Keratinocyte (primary cell): Measurements from ENCODE around the gene SELENOF. TPM values are rescaled to one million over a fixed set of nuclear protein-coding genes. Genes with fewer than 3 reads are reported as not detected.
A peak's percentile ranks its signal among the peaks of the same experiment; 100 is the strongest.

Experiments used
- DNase-seq: peaks from one replicate; pipeline ENCODE4 v3.0.0-alpha.2; 2011; ENCODE audit warnings: low read depth, missing footprints, low spot score
- FAIRE-seq: peaks from 2 replicates; lab custom pipeline; 2011; peaks lifted over from hg19 to GRCh38; lab: Jason Lieb, UNC
- H2AFZ ChIP-seq: 2 replicates; pipeline ENCODE4 v1.6.0; 2012; ENCODE audit warnings: low read length, control low read depth, inconsistent platforms; ENCODE audit not compliant: control insufficient read depth
- H3K27ac ChIP-seq: 2 replicates; pipeline ENCODE4 v1.5.1; 2011; ENCODE audit warnings: low read length; ENCODE audit not compliant: control insufficient read depth, insufficient read depth
- H3K27me3 ChIP-seq: 3 replicates; pipeline ENCODE4 v1.6.0; 2011; ENCODE audit warnings: low read length; ENCODE audit not compliant: control insufficient read depth, insufficient read depth; ENCODE audit errors: extremely low read depth
- H3K36me3 ChIP-seq, 2 experiments: 2 replicates in 1 of 2; 3 replicates in 1 of 2; pipeline ENCODE4 v1.5.1; 2011; ENCODE audit warnings: low read length in 2 of 2, mild to moderate bottlenecking in 1 of 2; ENCODE audit not compliant: control insufficient read depth in 2 of 2, insufficient read depth in 2 of 2; ENCODE audit errors: extremely low read depth in 1 of 2
- H3K4me1 ChIP-seq: 3 replicates; pipeline ENCODE4 v1.5.1; 2011; ENCODE audit warnings: low read length; ENCODE audit not compliant: control insufficient read depth, insufficient read depth; ENCODE audit errors: extremely low read depth
- H3K4me2 ChIP-seq: 3 replicates; pipeline ENCODE4 v1.6.0; 2011; ENCODE audit warnings: low read depth, low read length; ENCODE audit not compliant: control insufficient read depth, insufficient read depth; ENCODE audit errors: extremely low read depth
- H3K4me3 ChIP-seq, 3 experiments: fragments of 200-600 bp in 1 of 3; sonication (generic) in 1 of 3; 2 replicates in 2 of 3; 3 replicates in 1 of 3; pipeline ENCODE4 v1.5.1; 2011 to 2016; ENCODE audit warnings: low read length in 3 of 3, mild to moderate bottlenecking in 3 of 3, control low read depth in 2 of 3, inconsistent platforms in 1 of 3, low read depth in 1 of 3, mixed read lengths in 1 of 3, mixed run types in 1 of 3, moderate library complexity in 1 of 3; ENCODE audit not compliant: control insufficient read depth in 2 of 3, insufficient read depth in 2 of 3; ENCODE audit errors: extremely low read depth in 1 of 3
- H3K79me2 ChIP-seq: 2 replicates; pipeline ENCODE4 v1.6.0; 2012; ENCODE audit warnings: low read length; ENCODE audit not compliant: control insufficient read depth, insufficient read depth
- H3K9ac ChIP-seq: 3 replicates; pipeline ENCODE4 v1.6.0; 2011; ENCODE audit warnings: low read length; ENCODE audit not compliant: control insufficient read depth, insufficient read depth; ENCODE audit errors: extremely low read depth
- H3K9me1 ChIP-seq: 3 replicates; pipeline ENCODE4 v1.6.0; 2011; ENCODE audit warnings: low read length; ENCODE audit not compliant: control insufficient read depth, insufficient read depth; ENCODE audit errors: extremely low read depth
- H3K9me3 ChIP-seq: 2 replicates; pipeline ENCODE4 v1.5.1; 2012; ENCODE audit warnings: low read depth, low read length; ENCODE audit not compliant: control insufficient read depth
- H4K20me1 ChIP-seq: 3 replicates; pipeline ENCODE4 v1.6.0; 2011; ENCODE audit warnings: low read length; ENCODE audit not compliant: control insufficient read depth, insufficient read depth; ENCODE audit errors: extremely low read depth
- EZH2 ChIP-seq: IDR thresholded peaks from one replicate; pipeline ENCODE4 v1.6.1; 2012; ENCODE audit warnings: inconsistent platforms, mild to moderate bottlenecking, low read length, moderate library complexity
- dilution Hi-C: fragments of 300-500 bp; cut with MboI; formaldehyde crosslinking; loops from one replicate; pipeline ENCODE4 v1.7.0; 2020; ENCODE audit warnings: low sequenced_read_pairs; ENCODE audit not compliant: extremely low pct_ligation_motif_present
- polyA minus RNA-seq, 3 experiments: library from RNA; depleted of rRNA, polyadenylated mRNA; stranded (reverse); fragments of >200 nt; gene quantifications; 1 replicate in 1 of 3; 2 replicates in 1 of 3; 3 replicates in 1 of 3; pipeline ENCODE4 v1.2.3, GENCODE V29; 2011
- polyA plus RNA-seq, 5 experiments: library from polyadenylated mRNA; depleted of rRNA in 3 of 5; stranded (reverse) in 3 of 5; stranded (forward) in 1 of 5; unstranded in 1 of 5; fragments of >200 nt; gene quantifications; 1 replicate in 1 of 5; 2 replicates in 3 of 5; 3 replicates in 1 of 5; pipeline versions ENCODE4 v1.2.1 to v1.2.3, GENCODE V29; 2011 to 2012; ENCODE audit warnings: missing spikeins in 2 of 5, low read depth in 1 of 5, low replicate concordance in 1 of 5
- TF ChIP-seq, protein P1 (sequence below), 3 experiments: IDR thresholded peaks in 1 of 3; conservative IDR thresholded peaks in 1 of 3; optimal IDR thresholded peaks in 1 of 3; 2 replicates in 2 of 3; 3 replicates in 1 of 3; pipeline versions ENCODE3 to v1.5.1; 2011; ENCODE audit warnings: low read length in 3 of 3, mild to moderate bottlenecking in 3 of 3, moderate library complexity in 2 of 3, control low read depth in 1 of 3, inconsistent platforms in 1 of 3; ENCODE audit not compliant: insufficient read depth in 2 of 3; ENCODE audit errors: extremely low read depth in 1 of 3

Gene SELENOF
- 133 to 246 TPM (median 136 TPM) in 3 replicates for polyA plus RNA-seq
- polyA plus RNA-seq (2011; ENCODE audit: low read depth): 97.4 TPM
- polyA plus RNA-seq (2011; cell fraction: cytosol; rRNA removed): 114 and 276 TPM in 2 replicates
- polyA plus RNA-seq (2011; cell fraction: nucleus; rRNA removed): 123 and 171 TPM in 2 replicates
- 136 and 153 TPM in 2 replicates for polyA plus RNA-seq (2012; ENCODE audit: low replicate concordance)
- polyA minus RNA-seq: 31.4 to 97.2 TPM (median 55.2 TPM) in 3 replicates
- polyA minus RNA-seq (2011; cell fraction: cytosol; rRNA and poly(A)+ RNA removed): 63.3 TPM
- polyA minus RNA-seq (2011; cell fraction: nucleus; rRNA and poly(A)+ RNA removed): 43.8 and 69.9 TPM in 2 replicates

DNA sequence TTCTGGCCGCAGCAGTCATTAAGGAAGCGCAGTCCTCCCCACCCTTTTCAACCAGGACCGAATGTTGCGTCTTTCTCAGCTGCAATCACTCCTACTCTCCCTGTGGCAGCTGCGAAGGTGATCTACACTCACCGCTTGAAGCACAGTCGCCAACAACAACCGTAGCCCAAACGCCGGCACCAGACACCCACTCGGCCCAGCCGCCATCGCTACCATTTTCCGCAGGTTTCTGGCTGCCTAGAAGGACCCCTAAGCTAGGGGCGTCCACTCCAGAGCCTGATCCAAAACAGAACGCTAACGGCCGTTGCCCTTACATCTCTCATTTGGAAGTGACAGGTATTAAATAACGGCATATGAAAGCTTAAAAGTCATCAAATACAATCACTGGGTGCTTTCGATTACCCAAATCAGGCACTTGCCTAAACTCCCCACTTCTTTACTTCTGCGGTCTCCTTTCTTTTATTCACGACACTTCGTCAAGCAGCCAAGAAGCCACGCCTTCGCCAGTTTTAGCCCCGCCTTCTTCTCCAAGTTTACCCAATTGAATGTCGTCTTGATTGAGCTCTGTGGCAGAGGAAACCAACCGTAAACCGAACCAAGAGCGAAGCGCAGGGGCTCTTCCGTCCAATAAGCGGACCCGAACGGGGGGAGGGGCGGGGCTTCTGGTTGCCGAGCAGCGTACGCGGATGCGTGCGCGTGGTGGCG, at the start of gene SELENOF:
Gene SELENOF (minus strand): TSS at position 231 of the 705 bp plus-strand sequence. CDS start 15 bp downstream, at position 216.
- peak within 1 kb of the TSS; percentile 100 for H2AFZ ChIP-seq
- peaks cover 3% of the 10 kb centered on the region for H4K20me1 ChIP-seq
- peak; percentile 67 for FAIRE-seq
- peak; percentile 99 for DNase-seq
- TF ChIP-seq EZH2: no peak
- TF ChIP-seq, protein P1, sequence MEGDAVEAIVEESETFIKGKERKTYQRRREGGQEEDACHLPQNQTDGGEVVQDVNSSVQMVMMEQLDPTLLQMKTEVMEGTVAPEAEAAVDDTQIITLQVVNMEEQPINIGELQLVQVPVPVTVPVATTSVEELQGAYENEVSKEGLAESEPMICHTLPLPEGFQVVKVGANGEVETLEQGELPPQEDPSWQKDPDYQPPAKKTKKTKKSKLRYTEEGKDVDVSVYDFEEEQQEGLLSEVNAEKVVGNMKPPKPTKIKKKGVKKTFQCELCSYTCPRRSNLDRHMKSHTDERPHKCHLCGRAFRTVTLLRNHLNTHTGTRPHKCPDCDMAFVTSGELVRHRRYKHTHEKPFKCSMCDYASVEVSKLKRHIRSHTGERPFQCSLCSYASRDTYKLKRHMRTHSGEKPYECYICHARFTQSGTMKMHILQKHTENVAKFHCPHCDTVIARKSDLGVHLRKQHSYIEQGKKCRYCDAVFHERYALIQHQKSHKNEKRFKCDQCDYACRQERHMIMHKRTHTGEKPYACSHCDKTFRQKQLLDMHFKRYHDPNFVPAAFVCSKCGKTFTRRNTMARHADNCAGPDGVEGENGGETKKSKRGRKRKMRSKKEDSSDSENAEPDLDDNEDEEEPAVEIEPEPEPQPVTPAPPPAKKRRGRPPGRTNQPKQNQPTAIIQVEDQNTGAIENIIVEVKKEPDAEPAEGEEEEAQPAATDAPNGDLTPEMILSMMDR (optimal IDR thresholded peaks at IDR 0.05 in 1 of 3, IDR thresholded peaks at IDR 0.05 in 1 of 3, conservative IDR thresholded peaks at IDR 0.05 in 1 of 3; ENCODE audit: extremely low read depth in 1 of 3, insufficient read depth in 2 of 3, low read length in 3 of 3): no peak
- peaks cover 0 to 17% of the 10 kb centered on the region in 2 experiments for H3K36me3 ChIP-seq
- H3K9ac ChIP-seq: peak within 1 kb of the TSS; percentile 100
- H3K9me1 ChIP-seq: no peaks in the 10 kb centered on the region
- H3K27ac ChIP-seq: peak within 1 kb of the TSS; percentile 100
- peaks cover 9% of the 10 kb centered on the region for H3K4me1 ChIP-seq
- peaks cover 84% of the 10 kb centered on the region for H3K79me2 ChIP-seq
- peak within 1 kb of the TSS; percentile 92 to 100 (median 100) for H3K4me3 ChIP-seq
- no peaks in the 10 kb centered on the region for H3K9me3 ChIP-seq
- dilution Hi-C loops: no loop called here
- peak within 1 kb of the TSS; percentile 89 for H3K4me2 ChIP-seq
- no peaks in the 10 kb centered on the region for H3K27me3 ChIP-seq

DNA sequence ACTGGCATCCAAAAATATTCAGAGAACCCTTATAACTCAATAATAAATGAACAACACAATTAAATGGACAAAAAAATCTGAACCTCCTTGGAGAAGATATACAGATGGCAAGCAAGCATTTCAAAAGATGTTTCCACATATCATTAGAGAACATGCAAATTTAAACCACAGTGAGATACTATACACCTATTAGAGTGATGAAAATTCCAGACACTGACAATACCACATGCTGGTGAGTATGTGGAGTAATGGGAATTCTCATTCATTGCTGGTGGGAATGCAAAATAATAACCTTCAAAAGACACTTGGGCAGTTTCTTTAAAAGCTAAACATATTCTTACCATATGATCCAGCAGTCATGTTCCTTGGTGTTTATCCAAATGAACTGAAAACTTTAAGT, 46.6 kb upstream of the SELENOF start:
- no peak overlapping the region for H2AFZ ChIP-seq
- FAIRE-seq: no peak
- dilution Hi-C loops: no loop called here
- H3K9me3 ChIP-seq: no peaks in the 10 kb centered on the region
- no peaks in the 10 kb centered on the region for H3K36me3 ChIP-seq
- H4K20me1 ChIP-seq: no peaks in the 10 kb centered on the region
- H3K27ac ChIP-seq: no peak overlapping the region
- TF ChIP-seq EZH2: no peak
- TF ChIP-seq, protein P1 (optimal IDR thresholded peaks at IDR 0.05 in 1 of 3, IDR thresholded peaks at IDR 0.05 in 1 of 3, conservative IDR thresholded peaks at IDR 0.05 in 1 of 3; ENCODE audit: extremely low read depth in 1 of 3, insufficient read depth in 2 of 3, low read length in 3 of 3): no peak
- H3K9me1 ChIP-seq: no peaks in the 10 kb centered on the region
- H3K79me2 ChIP-seq: no peaks in the 10 kb centered on the region
- H3K27me3 ChIP-seq: no peaks in the 10 kb centered on the region
- no peak overlapping the region for H3K4me2 ChIP-seq
- H3K4me3 ChIP-seq: no peak overlapping the region
- DNase-seq: no peak
- no peak overlapping the region for H3K9ac ChIP-seq
- no peaks in the 10 kb centered on the region for H3K4me1 ChIP-seq
